IMR-90 (cell line): ENCODE measurements around the gene DGKB. TPM values are rescaled to one million over a fixed set of nuclear protein-coding genes. Genes with fewer than 3 reads are reported as not detected.

Experiments used
- ATAC-seq: fragments of 200-7000 bp; cut with Tn5 transposase; 2 replicates; pipeline ENCODE4 v1.9.1; 2020; ENCODE audit warnings: low read depth, mild to moderate bottlenecking, moderate library complexity
- BruUV-seq: library from RNA; stranded (reverse); fragments of 400-500 nt; replicated peaks from 2 replicates; lab custom pipeline; 2021; lab: Mats Ljungman, UMichigan
- CTCF ChIA-PET: fragments of 300-600 bp; formaldehyde crosslinking; extraction: SDS; loops from one replicate; lab custom pipeline; 2021; ENCODE audit warnings: antibody characterized with exemption; lab: Yijun Ruan, JAX
- POLR2A ChIA-PET: fragments of 300-600 bp; sonication (Branson Sonifier 250); formaldehyde crosslinking; loops from one replicate; lab custom pipeline; 2022; ENCODE audit warnings: antibody characterized with exemption; ENCODE audit not compliant: unreplicated experiment; lab: Charles Lee
- DNase-seq: peaks from one replicate; pipeline ENCODE4 v3.0.0; 2013
- H2AFZ ChIP-seq: replicated peaks from 2 replicates; pipeline ENCODE3; 2013; ENCODE audit warnings: low read length, mild to moderate bottlenecking; ENCODE audit not compliant: poor library complexity
- H2AK5ac ChIP-seq: 2 replicates; pipeline ENCODE4 v1.6.1; 2013; ENCODE audit warnings: low read depth, low read length, inconsistent platforms
- H2AK9ac ChIP-seq: replicated peaks from 2 replicates; pipeline ENCODE3; 2013; ENCODE audit warnings: mild to moderate bottlenecking, low read depth, low read length, moderate library complexity; ENCODE audit not compliant: poor library complexity
- H2BK120ac ChIP-seq: 2 replicates; pipeline ENCODE4 v1.6.1; 2013; ENCODE audit warnings: low read depth, low read length, inconsistent platforms
- H2BK15ac ChIP-seq: 3 replicates; pipeline ENCODE4 v1.6.1; 2013; ENCODE audit warnings: low read depth, low read length, inconsistent platforms
- H2BK20ac ChIP-seq: 2 replicates; pipeline ENCODE4 v1.6.1; 2013; ENCODE audit warnings: low read depth, mild to moderate bottlenecking, inconsistent platforms, low read length, moderate library complexity
- H2BK5ac ChIP-seq: 2 replicates; pipeline ENCODE4 v1.6.1; 2013; ENCODE audit warnings: mild to moderate bottlenecking, low read depth, low read length, inconsistent platforms; ENCODE audit not compliant: poor library complexity, severe bottlenecking
- H3K14ac ChIP-seq: replicated peaks from 2 replicates; pipeline ENCODE4 v1.6.1; 2013; ENCODE audit warnings: low read depth, low read length, inconsistent platforms
- H3K18ac ChIP-seq: 2 replicates; pipeline ENCODE4 v1.6.1; 2013; ENCODE audit warnings: low read depth, low read length, control low read depth
- H3K23ac ChIP-seq: 2 replicates; pipeline ENCODE4 v1.6.1; 2013; ENCODE audit warnings: low read depth, low read length, inconsistent platforms
- H3K27ac ChIP-seq: 2 replicates; pipeline ENCODE4 v1.5.1; 2013; ENCODE audit warnings: mild to moderate bottlenecking, control low read depth, low read length; ENCODE audit not compliant: insufficient read depth
- H3K27me3 ChIP-seq: 2 replicates; pipeline ENCODE4 v1.6.1; 2013; ENCODE audit warnings: low read length; ENCODE audit not compliant: control insufficient read depth, insufficient read depth
- H3K36me3 ChIP-seq: 2 replicates; pipeline ENCODE4 v1.6.1; 2013; ENCODE audit warnings: low read length, mixed read lengths; ENCODE audit not compliant: control insufficient read depth, insufficient read depth
- H3K4ac ChIP-seq: 2 replicates; pipeline ENCODE4 v1.6.1; 2013; ENCODE audit warnings: low read depth, low read length, inconsistent platforms
- H3K4me1 ChIP-seq: 2 replicates; pipeline ENCODE4 v1.6.1; 2013; ENCODE audit warnings: low read length, mixed read lengths; ENCODE audit not compliant: control insufficient read depth, insufficient read depth
- H3K4me2 ChIP-seq: 2 replicates; pipeline ENCODE4 v1.6.1; 2013; ENCODE audit warnings: low read depth, mild to moderate bottlenecking, control low read depth, low read length, moderate library complexity
- H3K4me3 ChIP-seq: 2 replicates; pipeline ENCODE4 v1.5.1; 2013; ENCODE audit warnings: low read depth, mild to moderate bottlenecking, control low read depth, low read length, moderate library complexity; ENCODE audit not compliant: insufficient read depth
- H3K56ac ChIP-seq: 2 replicates; pipeline ENCODE4 v1.6.1; 2013; ENCODE audit warnings: low read length, inconsistent platforms; ENCODE audit not compliant: insufficient read depth; ENCODE audit errors: extremely low read depth
- H3K79me1 ChIP-seq, 2 experiments: 2 replicates each; pipeline ENCODE4 v1.6.1; 2013; ENCODE audit warnings: low read length in 2 of 2, inconsistent platforms in 1 of 2, low read depth in 1 of 2
- H3K9ac ChIP-seq: 2 replicates; pipeline ENCODE4 v1.6.1; 2013; ENCODE audit warnings: low read depth, low read length, control low read depth
- H3K9me1 ChIP-seq: 2 replicates; pipeline ENCODE4 v1.6.1; 2013; ENCODE audit warnings: low read length, inconsistent platforms; ENCODE audit not compliant: insufficient read depth
- H3K9me3 ChIP-seq: 2 replicates; pipeline ENCODE4 v1.6.1; 2013; ENCODE audit warnings: low read length; ENCODE audit not compliant: control insufficient read depth, insufficient read depth
- H4K20me1 ChIP-seq: 2 replicates; pipeline ENCODE4 v1.6.1; 2013; ENCODE audit warnings: low read length, inconsistent platforms; ENCODE audit not compliant: insufficient read depth
- H4K5ac ChIP-seq: 2 replicates; pipeline ENCODE4 v1.6.1; 2013; ENCODE audit warnings: mild to moderate bottlenecking, low read depth, low read length, control low read depth
- H4K8ac ChIP-seq, 2 experiments: 2 replicates each; pipeline ENCODE4 v1.6.1; 2013; ENCODE audit warnings: low read depth in 2 of 2, low read length in 2 of 2, control low read depth in 1 of 2, inconsistent platforms in 1 of 2
- H4K91ac ChIP-seq: 2 replicates; pipeline ENCODE4 v1.6.1; 2013; ENCODE audit warnings: low read depth, low read length, inconsistent platforms; ENCODE audit not compliant: insufficient read depth
- CEBPB ChIP-seq: IDR thresholded peaks from 2 replicates; pipeline ENCODE4 v1.6.1; 2012; ENCODE audit warnings: low read depth, low read length, improper control_type of control experiment
- CHD1 ChIP-seq: IDR thresholded peaks from 2 replicates; pipeline ENCODE4 v1.6.1; 2012; ENCODE audit warnings: low read depth, low read length, improper control_type of control experiment
- NFE2L2 ChIP-seq: fragments of 150-350 bp; IDR thresholded peaks from 2 replicates; pipeline ENCODE4 v1.6.1; 2016; ENCODE audit warnings: low read depth, mild to moderate bottlenecking, low read length
- WGBS, 2 experiments: methylation state at CpG; one replicate each; pipeline versions ENCODE4 v1.1.5 to v1.1.7; 2013; ENCODE audit warnings: missing lambda C conversion rate in 2 of 2; ENCODE audit not compliant: insufficient read length in 1 of 2; ENCODE audit errors: extremely low coverage in 2 of 2; 5-methylcytosine and 5-hydroxymethylcytosine counted together
- dilution Hi-C: fragments of 300-500 bp; cut with HindIII; formaldehyde crosslinking; loops from one replicate; pipeline ENCODE4 v1.14.3; 2018; ENCODE audit warnings: low sequenced_read_pairs; ENCODE audit not compliant: unreplicated experiment
- in situ Hi-C: fragments of 300-500 bp; cut with MboI; formaldehyde crosslinking; loops from 3 replicates; pipeline ENCODE4 v1.14.3; 2019; ENCODE audit warnings: low sequenced_read_pairs, inconsistent platforms, mixed read lengths
- intact Hi-C: fragments of 100-400 bp; cut with micrococcal nuclease; formaldehyde crosslinking; loops from 2 replicates; pipeline ENCODE4 v1.10.0; 2022
- polyA plus RNA-seq, 3 experiments: library from polyadenylated mRNA; depleted of rRNA; stranded (reverse); fragments of >200 nt; gene quantifications; 2 replicates each; pipeline ENCODE4 v1.2.3, GENCODE V29; 2012; ENCODE audit warnings: low replicate concordance in 1 of 3
- total RNA-seq: library from RNA; depleted of rRNA; stranded (reverse); fragments of >200 nt; gene quantifications from 2 replicates; pipeline ENCODE4 v1.2.3, GENCODE V29; 2012
- TF ChIP-seq, protein P1 (sequence below): conservative IDR thresholded peaks from 2 replicates; pipeline ENCODE4 v1.5.1; 2012; ENCODE audit warnings: mild to moderate bottlenecking, low read depth, low read length, improper control_type of control experiment

The DGKB gene
- total and polyA plus RNA-seq, 2 of the 4 experiments (the other 2 are of a cell fraction), result not detected

DNA sequence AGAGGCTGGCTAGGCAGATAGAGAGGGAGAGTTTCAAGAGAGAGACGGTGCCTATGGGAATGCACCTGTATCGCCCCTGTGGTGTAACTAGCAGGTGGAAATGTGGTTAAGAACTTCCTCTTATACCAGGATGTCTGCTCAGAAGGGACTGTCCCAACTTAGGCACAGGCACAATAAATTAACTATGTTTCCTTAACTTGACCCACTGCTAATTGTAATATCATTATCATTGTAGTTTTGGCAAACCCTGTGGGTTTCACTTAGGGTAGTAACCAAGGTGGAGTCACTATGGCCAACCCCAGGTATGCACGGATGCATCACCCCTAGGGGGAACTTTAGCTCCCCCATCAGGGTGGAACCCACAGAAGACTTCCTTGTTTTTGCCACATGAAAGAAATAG lies 455.7 kb downstream of the DGKB start:
- CTCF ChIA-PET, result interaction anchor here (0.9 kb wide), 1 partner anchor 11 kb away, joined by 3 read pairs; no protein-coding TSS in a partner anchor
- Histone ChIP-seq H3K14ac (no peak overlapping the region), H3K9me3 (no peaks in the 10 kb centered on the region), H3K27ac (no peak overlapping the region), H3K9me1 (no peaks in the 10 kb centered on the region), H3K79me1 (no peaks in the 10 kb centered on the region), H4K91ac (no peak overlapping the region), H3K4me2 (no peak overlapping the region), H2AK5ac (no peak overlapping the region), H3K9ac (no peak overlapping the region), H2AFZ (no peak overlapping the region), H3K4ac (no peak overlapping the region), H3K23ac (no peak overlapping the region), H3K27me3 (no peaks in the 10 kb centered on the region), H3K4me1 (no peaks in the 10 kb centered on the region), H2AK9ac (no peak overlapping the region), H3K56ac (no peak overlapping the region), H2BK15ac (no peak overlapping the region), H3K4me3 (no peak overlapping the region), H4K20me1 (no peaks in the 10 kb centered on the region), H3K18ac (no peak overlapping the region), H2BK5ac (no peak overlapping the region), H4K8ac (no peak overlapping the region), H3K36me3 (no peaks in the 10 kb centered on the region), H2BK120ac (no peak overlapping the region), H2BK20ac (no peak overlapping the region), H4K5ac (no peak overlapping the region)
- no CpG with 5 or more reads among the region's 3 CpGs for WGBS, 2 experiments
- in situ Hi-C loops (no loop called here), intact Hi-C loops (no loop called here), dilution Hi-C loops (no loop called here)
- POLR2A ChIA-PET, result no interaction called here
- no TSS peak for BruUV-seq
- DNase-seq (no peak), ATAC-seq (no peak)
- TF ChIP-seq, protein P1, sequence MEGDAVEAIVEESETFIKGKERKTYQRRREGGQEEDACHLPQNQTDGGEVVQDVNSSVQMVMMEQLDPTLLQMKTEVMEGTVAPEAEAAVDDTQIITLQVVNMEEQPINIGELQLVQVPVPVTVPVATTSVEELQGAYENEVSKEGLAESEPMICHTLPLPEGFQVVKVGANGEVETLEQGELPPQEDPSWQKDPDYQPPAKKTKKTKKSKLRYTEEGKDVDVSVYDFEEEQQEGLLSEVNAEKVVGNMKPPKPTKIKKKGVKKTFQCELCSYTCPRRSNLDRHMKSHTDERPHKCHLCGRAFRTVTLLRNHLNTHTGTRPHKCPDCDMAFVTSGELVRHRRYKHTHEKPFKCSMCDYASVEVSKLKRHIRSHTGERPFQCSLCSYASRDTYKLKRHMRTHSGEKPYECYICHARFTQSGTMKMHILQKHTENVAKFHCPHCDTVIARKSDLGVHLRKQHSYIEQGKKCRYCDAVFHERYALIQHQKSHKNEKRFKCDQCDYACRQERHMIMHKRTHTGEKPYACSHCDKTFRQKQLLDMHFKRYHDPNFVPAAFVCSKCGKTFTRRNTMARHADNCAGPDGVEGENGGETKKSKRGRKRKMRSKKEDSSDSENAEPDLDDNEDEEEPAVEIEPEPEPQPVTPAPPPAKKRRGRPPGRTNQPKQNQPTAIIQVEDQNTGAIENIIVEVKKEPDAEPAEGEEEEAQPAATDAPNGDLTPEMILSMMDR, result no peak
- TF ChIP-seq CHD1, result no peak
- TF ChIP-seq NFE2L2, result no peak
- no peak for TF ChIP-seq CEBPB
